IMR-90 (cell line): ENCODE data around the gene BCL2L1.

Experiments used
- BHLHE40 ChIP-seq: fragments of 150-350 bp; IDR thresholded peaks from 2 replicates; pipeline ENCODE4 v1.6.1; 2016; ENCODE audit warnings: mild to moderate bottlenecking, low read depth, low read length
- POLR2A ChIP-seq: IDR thresholded peaks from 2 replicates; pipeline ENCODE4 v1.6.1; 2012; ENCODE audit warnings: mild to moderate bottlenecking, low read depth, low read length
- RAD21 ChIP-seq: IDR thresholded peaks from 2 replicates; pipeline ENCODE4 v1.6.1; 2012; ENCODE audit warnings: low read length, improper control_type of control experiment
- RCOR1 ChIP-seq: IDR thresholded peaks from 2 replicates; pipeline ENCODE4 v1.6.1; 2012; ENCODE audit warnings: mild to moderate bottlenecking, low read length, improper control_type of control experiment; ENCODE audit not compliant: insufficient replicate concordance
- TF ChIP-seq, protein P1 (sequence below): conservative IDR thresholded peaks from 2 replicates; pipeline ENCODE4 v1.5.1; 2012; ENCODE audit warnings: mild to moderate bottlenecking, low read depth, low read length, improper control_type of control experiment
- TF ChIP-seq, protein P2 (sequence below): fragments of 150-350 bp; IDR thresholded peaks from 2 replicates; pipeline ENCODE4 v1.6.1; 2017; ENCODE audit warnings: mild to moderate bottlenecking, antibody characterized with exemption, low read length, low read depth

GRCh38 chr20:31676609-31676989, 46.1 kb downstream of the BCL2L1 start:
- TF ChIP-seq, protein P1, sequence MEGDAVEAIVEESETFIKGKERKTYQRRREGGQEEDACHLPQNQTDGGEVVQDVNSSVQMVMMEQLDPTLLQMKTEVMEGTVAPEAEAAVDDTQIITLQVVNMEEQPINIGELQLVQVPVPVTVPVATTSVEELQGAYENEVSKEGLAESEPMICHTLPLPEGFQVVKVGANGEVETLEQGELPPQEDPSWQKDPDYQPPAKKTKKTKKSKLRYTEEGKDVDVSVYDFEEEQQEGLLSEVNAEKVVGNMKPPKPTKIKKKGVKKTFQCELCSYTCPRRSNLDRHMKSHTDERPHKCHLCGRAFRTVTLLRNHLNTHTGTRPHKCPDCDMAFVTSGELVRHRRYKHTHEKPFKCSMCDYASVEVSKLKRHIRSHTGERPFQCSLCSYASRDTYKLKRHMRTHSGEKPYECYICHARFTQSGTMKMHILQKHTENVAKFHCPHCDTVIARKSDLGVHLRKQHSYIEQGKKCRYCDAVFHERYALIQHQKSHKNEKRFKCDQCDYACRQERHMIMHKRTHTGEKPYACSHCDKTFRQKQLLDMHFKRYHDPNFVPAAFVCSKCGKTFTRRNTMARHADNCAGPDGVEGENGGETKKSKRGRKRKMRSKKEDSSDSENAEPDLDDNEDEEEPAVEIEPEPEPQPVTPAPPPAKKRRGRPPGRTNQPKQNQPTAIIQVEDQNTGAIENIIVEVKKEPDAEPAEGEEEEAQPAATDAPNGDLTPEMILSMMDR: no peak
- TF ChIP-seq POLR2A (no peak), RAD21 (no peak), RCOR1 (no peak), BHLHE40 (no peak)
- TF ChIP-seq, protein P2, sequence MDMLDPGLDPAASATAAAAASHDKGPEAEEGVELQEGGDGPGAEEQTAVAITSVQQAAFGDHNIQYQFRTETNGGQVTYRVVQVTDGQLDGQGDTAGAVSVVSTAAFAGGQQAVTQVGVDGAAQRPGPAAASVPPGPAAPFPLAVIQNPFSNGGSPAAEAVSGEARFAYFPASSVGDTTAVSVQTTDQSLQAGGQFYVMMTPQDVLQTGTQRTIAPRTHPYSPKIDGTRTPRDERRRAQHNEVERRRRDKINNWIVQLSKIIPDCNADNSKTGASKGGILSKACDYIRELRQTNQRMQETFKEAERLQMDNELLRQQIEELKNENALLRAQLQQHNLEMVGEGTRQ: no peak
